ENCODE results near the gene TRAF1.

TRAF1 gene

DNA sequence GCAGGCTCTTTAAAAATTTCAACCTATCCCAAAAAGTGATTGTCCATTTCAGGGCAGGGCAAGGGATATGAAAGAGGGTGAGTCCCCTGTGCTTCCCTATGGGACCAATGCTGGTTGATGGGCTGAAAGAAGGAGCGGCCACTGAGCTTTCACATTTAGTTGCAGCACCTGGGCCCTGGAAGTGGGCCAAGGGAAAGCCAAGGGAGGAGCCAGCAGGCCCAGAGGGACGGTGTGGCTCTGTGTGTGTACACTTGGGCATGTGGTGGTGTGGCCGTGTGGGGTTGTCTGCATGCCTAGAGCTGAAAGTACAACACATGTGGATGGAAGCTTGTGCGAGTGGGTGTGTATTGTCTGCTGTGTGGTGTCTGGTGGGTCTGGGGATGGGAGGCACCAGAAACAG is 69.9 kb downstream of the TRAF1 start:
- DNase-seq (ENCODE audit: low spot score): no peak
- TF ChIP-seq, protein P1, sequence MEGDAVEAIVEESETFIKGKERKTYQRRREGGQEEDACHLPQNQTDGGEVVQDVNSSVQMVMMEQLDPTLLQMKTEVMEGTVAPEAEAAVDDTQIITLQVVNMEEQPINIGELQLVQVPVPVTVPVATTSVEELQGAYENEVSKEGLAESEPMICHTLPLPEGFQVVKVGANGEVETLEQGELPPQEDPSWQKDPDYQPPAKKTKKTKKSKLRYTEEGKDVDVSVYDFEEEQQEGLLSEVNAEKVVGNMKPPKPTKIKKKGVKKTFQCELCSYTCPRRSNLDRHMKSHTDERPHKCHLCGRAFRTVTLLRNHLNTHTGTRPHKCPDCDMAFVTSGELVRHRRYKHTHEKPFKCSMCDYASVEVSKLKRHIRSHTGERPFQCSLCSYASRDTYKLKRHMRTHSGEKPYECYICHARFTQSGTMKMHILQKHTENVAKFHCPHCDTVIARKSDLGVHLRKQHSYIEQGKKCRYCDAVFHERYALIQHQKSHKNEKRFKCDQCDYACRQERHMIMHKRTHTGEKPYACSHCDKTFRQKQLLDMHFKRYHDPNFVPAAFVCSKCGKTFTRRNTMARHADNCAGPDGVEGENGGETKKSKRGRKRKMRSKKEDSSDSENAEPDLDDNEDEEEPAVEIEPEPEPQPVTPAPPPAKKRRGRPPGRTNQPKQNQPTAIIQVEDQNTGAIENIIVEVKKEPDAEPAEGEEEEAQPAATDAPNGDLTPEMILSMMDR (IDR thresholded peaks at IDR 0.05; ENCODE audit: extremely low read depth, missing control alignments): no peak

DNA sequence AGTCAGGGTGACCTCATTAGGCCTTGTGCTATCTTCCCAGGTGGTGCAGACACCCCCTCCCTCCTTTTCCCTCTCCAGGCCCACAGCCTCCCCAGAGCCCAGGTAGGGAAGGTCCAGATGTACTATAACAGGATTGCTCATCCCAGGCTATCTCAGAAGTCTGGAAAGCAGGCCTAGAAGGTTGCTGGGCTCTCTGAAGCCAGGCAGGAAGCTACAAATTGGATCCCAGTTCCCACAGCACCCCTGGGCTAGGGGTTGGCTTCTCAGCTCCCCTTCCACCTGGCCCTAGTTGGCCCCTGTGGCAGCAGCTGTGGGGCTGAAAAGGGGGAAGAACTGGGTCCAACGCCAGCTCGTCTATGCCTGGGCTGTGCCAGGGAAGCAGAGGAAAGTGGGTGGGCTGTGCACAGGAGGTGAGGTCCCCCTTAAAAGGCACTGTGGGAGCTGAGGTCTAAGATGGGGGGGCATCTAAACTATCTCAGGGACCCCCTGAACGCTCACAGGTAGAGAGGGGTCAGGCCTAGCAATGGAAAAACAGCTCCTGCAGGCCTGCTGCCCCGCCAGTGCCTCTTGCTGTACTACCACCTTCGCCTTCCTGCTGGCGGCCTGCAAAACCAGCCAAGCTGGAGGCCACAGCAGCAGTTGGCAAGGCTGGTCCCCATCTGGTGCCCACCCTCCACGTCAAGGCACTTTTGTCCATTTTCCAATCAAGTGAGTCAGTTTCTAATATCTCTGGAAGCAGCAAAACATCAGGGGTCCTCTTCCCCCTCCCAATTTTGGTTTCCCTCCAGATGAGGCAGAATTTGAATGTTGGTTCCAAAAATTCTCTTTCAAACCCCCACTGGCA is 70.5 kb downstream of the TRAF1 start:
- TF ChIP-seq, protein P1 (IDR thresholded peaks at IDR 0.05; ENCODE audit: extremely low read depth, missing control alignments): no peak
- DNase-seq (ENCODE audit: low spot score): no peak

DNA sequence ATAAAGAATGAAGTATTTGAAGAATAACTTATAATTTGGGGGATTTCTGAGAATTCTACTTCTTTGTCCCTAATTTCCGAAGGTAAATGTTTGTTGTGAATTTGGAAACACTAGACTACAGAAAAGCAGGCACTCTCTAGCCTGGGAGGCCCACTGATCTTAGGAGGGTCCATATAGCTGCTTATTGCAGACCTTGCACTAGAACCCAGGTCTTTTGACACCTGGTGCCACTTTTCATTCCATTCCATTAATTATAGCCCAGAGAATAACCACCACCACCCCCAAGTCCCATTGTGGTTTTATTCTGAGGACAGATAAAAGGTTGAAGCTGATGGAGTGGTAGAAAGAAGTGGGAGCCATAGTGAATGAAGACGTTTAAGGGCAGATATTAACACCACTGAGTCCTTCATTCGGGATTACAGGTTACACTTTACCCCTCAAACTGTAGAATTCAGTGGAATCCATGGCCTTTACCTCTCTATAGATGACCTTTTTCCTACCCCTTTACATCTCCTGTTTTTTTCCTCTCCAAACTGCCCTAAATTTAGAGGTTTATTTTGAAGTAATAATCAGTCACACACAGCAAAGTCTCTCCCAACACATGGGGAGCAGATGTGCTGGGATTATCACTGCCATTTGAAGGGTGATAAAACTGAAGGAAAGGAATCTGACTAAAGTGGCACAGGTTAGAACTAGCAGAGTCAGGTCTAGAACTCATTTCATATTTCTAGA is 71.8 kb downstream of the TRAF1 start:
- TF ChIP-seq, protein P1 (IDR thresholded peaks at IDR 0.05; ENCODE audit: extremely low read depth, missing control alignments): no peak
- no peak for DNase-seq (ENCODE audit: low spot score)

DNA sequence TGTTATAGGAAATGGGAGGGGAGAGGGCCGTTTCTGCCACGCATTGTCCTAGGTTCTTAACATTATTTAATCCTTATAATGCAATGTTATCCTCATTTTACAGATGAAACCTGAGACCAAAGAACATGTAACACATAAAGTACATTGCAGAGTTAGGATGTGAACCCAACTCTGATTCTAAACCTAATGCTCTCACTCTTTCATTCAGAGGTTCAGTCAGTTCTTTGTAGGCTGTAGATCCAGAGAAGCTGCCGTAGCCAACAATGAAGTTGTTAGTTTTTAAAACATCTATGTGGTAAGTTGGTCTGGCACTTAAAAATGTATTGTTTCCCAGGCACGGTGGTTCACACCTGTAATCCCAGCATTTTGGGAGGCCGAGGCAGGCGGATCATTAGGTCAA is 73.4 kb downstream of the TRAF1 start:
- TF ChIP-seq, protein P1 (IDR thresholded peaks at IDR 0.05; ENCODE audit: extremely low read depth, missing control alignments): no peak
- DNase-seq (ENCODE audit: low spot score): no peak
